Measurements from ENCODE around the gene NT5DC2.
A peak's percentile ranks its signal among the peaks of the same experiment; 100 is the strongest.

NT5DC2 gene

GRCh38 chr3:52533623-52534280 is at the start of gene NT5DC2:
Gene NT5DC2, minus strand, starts transcription at chr3:52533857. Its CDS starts 120 bp downstream, at chr3:52533737.
- DNase-seq = peak; percentile 58

- no peak for DNase-seq
Measured at GRCh38 chr3:52574056-52574965, 40.7 kb upstream of the NT5DC2 start.

- no peak for DNase-seq
Measured at GRCh38 chr3:52572221-52572620, 38.6 kb upstream of the NT5DC2 start.

GRCh38 chr3:52570076-52570475 is 36.4 kb upstream of the NT5DC2 start:
- DNase-seq = no peak

- DNase-seq = no peak
Measured at GRCh38 chr3:52568069-52568468, 34.4 kb upstream of the NT5DC2 start.

- DNase-seq = no peak
Measured at GRCh38 chr3:52563984-52564383, 30.3 kb upstream of the NT5DC2 start.

GRCh38 chr3:52561028-52561747 is 27.5 kb upstream of the NT5DC2 start:
- DNase-seq = no peak

GRCh38 chr3:52558436-52558835 is 24.8 kb upstream of the NT5DC2 start:
- no peak for DNase-seq

- no peak for DNase-seq
Measured at GRCh38 chr3:52557011-52557960, 23.6 kb upstream of the NT5DC2 start.

- no peak for DNase-seq
Measured at GRCh38 chr3:52555056-52555455, 21.4 kb upstream of the NT5DC2 start.

- DNase-seq = no peak
Measured at GRCh38 chr3:52554026-52554755, 20.5 kb upstream of the NT5DC2 start.

- DNase-seq = no peak
Measured at GRCh38 chr3:52552089-52552488, 18.4 kb upstream of the NT5DC2 start.

- DNase-seq = no peak
Measured at GRCh38 chr3:52551118-52551517, 17.5 kb upstream of the NT5DC2 start.

GRCh38 chr3:52547143-52547542 is 13.5 kb upstream of the NT5DC2 start:
- DNase-seq = no peak

- DNase-seq = no peak
Measured at GRCh38 chr3:52546111-52546901, 12.6 kb upstream of the NT5DC2 start.

GRCh38 chr3:52544937-52545336 is 11.3 kb upstream of the NT5DC2 start:
- no peak for DNase-seq

GRCh38 chr3:52541050-52541449 is 7.4 kb upstream of the NT5DC2 start:
- DNase-seq = no peak

GRCh38 chr3:52539010-52539653 is 5.5 kb upstream of the NT5DC2 start:
- no peak for DNase-seq

GRCh38 chr3:52537726-52538421 is 4.2 kb upstream of the NT5DC2 start:
- DNase-seq = no peak
